ENCODE measurements around the gene EPS8.

GRCh38 chr12:15597125-15597830 is 191.9 kb downstream of the EPS8 start:
- TF ChIP-seq ZNF274 (IDR thresholded peaks at IDR 0.05; ENCODE audit: low read depth, low read length) (no peak), SUZ12 (IDR thresholded peaks at IDR 0.05; ENCODE audit: extremely low read depth, insufficient read depth, insufficient read length) (no peak), YY1 (IDR thresholded peaks at IDR 0.05; ENCODE audit: insufficient read depth, insufficient read length) (no peak)
